Pulmonary artery endothelial cell (primary cell): ENCODE data around the gene CPNE6. TPM values are rescaled to one million over a fixed set of nuclear protein-coding genes. Genes with fewer than 3 reads are reported as not detected.

ENCODE experiments used
- DNase-seq: peaks from one replicate; pipeline ENCODE4 v3.0.0-alpha.2; 2011; ENCODE audit warnings: low read depth, low spot score
- total RNA-seq: library from RNA; depleted of rRNA; stranded (reverse); fragments of >200 nt; gene quantifications from 2 replicates; pipeline ENCODE4 v1.2.3, GENCODE V29; 2014

The CPNE6 gene
- total RNA-seq, 1 donor from 2014 or later, result not detected

DNA sequence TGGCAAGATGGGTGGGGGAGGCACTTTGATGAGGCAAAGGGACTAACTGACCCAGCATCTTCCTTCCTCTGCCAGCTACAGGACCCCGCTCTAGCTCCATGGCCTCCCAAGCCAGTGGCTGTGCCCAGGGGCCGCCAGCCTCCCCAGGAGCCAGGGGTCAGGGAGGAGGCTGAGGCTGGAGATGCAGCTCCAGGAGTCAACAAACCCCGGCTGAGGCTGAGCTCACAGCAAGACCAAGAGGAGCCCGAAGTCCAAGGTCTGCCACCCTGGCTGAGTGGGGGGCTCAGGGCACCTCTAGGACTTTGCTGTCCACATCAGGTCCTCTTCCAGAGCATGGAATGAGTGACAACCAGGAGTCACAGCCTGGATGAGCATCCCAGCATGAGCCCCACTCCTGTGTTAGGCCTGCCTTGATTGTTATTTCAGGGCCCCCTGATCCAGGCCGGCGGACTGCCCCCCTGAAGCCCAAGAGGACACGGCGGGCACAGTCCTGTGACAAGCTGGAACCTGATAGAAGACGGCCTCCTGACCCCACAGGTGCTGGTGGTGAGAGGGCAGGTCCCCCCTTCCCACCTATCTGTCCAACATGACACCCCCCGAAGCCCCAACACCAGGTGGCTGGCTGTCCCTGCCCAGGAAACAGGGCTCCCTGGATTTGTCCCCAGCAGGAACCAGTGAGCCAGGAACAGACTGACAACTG is 2.5 kb upstream of the CPNE6 start:
- no peak for DNase-seq

- no peak for DNase-seq
These were observed 2.0 kb upstream of the CPNE6 start for GRCh38 chr14:24069411-24069735.

- no peak for DNase-seq
These were observed 848 bp upstream of the CPNE6 start for GRCh38 chr14:24070285-24071143.

DNA sequence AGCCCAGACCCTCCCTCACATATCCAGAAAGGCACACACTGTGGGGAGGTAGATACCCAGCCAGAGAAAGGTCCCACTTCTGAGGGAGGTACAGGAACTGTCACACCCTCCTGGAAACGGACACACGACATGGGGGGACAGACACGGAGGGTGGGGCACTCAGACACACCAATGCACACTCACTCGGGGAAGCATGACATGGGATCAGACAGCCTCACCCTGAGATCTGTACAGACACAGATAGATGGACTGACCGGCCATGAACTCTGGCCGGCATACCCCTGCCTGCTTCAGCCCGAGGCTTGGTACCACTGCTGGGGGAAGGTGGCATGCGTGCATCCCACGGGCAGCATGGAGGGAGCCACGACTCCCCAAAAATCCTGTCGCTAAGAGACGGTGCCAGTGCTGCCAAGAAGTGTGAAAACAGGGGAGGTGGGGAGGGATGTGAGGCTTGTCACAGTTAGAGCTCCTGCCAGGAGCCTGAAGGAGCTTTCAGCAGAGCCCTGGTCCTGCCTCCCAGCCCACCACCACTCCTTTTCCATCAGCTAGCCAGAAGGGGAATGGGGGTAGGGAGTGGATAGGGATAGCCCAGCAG is 571 bp downstream of the CPNE6 start:
- DNase-seq, result no peak

DNA sequence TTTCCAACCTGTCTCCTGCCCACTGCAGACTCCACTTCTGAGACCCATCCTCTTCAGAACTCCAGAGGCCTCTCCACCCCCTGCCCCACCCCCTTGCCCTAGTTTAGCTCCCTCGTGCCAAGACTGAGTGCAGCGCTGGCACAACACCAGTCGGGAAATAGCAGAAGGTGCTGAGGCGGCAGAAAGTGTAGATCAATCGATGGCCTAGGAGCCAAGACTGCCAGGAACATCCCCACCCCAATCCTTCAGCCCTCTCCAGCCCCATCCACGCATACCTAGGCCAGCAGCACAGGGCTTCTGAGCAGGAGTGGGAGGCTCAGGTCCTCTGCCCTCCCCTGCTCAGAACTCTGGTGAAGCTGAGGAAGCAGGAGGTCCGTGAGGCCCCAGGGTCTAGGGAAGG is 1.1 kb downstream of the CPNE6 start:
- no peak for DNase-seq

DNA sequence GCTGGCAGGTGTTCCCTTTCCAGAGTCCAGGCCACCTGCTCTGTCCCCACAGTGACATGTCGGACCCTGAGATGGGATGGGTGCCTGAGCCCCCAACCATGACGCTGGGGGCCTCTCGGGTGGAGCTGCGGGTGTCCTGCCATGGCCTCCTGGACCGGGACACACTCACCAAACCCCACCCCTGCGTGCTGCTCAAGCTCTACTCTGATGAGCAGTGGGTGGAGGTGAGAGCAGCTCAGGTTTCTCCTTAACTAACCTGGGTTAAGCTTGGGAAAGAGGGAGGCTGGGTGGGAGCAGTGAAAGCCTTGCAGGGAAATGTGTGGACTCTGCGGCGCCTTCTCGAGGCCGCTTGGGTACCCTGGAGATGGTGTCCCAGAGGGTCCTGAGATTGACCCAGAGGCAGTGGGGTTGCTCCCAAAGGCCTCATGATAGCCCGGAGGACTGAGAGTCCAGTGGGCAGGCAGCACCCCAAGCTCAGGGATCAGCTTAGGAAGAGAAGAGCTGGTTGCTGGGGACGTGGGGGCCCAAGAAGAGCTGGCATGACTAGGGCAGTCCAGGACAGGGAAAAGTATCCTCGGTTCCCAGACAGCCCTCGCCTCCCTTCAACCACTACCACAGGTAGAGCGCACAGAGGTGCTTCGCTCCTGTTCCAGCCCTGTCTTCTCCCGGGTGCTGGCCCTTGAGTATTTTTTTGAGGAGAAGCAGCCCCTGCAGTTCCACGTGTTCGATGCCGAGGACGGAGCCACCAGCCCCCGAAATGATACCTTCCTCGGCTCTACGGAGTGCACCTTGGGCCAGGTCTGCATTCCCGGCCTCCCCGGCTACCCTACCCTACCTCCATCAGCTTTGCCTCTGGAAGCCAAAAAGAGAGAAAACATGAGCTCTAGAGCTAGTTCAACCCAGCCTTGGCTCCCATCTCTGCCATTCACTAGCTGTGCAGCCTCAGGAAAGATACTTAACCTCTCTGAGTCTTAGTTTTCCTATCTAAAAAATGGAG is 1.8 kb downstream of the CPNE6 start:
- DNase-seq, result no peak

DNA sequence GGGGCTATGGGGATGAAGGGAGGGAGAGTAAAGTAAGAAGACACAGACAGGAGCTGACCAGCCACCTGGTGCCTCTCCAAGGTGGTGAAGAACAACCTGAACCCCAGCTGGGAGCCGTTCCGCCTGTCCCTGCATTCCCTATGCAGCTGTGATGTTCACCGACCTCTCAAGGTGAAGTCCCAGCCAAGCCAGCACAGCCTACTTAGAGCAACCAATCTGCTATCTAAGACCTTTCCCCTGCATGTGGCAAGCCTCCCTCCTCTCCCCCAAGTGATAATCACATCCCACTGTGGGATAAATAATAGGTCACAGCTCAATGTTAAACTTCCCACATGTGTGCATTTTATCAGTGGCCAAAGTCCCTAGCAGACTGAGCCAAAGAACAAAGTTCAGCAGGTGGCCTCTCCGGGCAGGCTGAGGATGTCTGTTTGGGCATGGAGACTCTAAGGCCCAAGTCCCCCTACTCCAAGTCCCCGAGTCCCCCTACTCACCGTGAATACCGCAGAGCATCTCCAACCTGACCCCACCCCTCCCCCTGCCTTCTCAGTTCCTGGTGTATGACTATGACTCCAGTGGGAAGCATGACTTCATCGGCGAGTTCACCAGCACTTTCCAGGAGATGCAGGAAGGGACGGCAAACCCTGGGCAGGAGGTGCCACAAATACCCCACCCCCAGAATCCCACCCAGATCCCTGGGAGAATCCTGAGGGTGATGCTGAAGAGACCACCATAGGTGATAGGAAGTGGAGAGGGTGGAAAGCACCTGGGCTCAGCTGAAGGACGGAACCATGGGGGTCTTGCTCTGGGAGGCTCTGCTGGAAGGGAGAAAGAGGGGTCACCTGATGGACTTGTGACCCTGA is 3.5 kb downstream of the CPNE6 start:
- DNase-seq, result no peak

DNA sequence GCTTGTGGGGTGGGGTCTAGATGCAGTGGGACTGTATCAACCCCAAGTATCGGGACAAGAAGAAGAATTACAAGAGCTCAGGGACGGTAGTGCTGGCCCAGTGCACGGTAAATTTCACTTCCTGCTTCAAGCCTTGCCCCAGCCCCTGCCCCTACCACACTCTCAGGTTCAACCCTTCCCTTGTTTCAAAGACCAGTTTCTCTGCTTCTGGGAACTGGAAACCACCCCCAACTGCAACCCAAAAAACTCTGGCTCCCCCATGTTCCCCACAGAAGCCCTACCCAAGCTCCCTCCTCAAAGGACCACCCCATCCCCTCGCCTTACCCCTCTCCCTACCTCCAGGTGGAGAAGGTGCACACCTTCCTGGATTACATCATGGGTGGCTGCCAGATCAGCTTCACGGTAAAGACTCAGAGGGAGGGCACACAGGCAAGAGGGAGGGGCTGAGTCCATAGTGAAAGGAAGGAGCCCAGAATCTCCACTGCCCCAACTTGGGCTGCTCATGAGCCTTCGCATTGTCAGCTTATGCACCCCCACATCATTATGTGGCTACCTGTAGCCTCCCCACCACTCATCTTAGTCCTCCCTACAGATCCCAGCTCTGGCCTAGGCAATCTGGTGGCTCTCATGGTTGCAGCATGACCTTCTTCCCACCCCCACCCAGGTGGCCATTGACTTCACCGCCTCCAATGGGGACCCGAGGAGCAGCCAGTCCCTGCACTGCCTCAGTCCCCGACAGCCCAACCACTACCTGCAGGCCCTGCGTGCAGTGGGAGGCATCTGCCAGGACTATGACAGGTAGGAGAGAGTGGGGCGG is 4.3 kb downstream of the CPNE6 start:
- no peak for DNase-seq

- DNase-seq, result no peak
These were observed 4.9 kb downstream of the CPNE6 start for GRCh38 chr14:24076302-24076601.

DNA sequence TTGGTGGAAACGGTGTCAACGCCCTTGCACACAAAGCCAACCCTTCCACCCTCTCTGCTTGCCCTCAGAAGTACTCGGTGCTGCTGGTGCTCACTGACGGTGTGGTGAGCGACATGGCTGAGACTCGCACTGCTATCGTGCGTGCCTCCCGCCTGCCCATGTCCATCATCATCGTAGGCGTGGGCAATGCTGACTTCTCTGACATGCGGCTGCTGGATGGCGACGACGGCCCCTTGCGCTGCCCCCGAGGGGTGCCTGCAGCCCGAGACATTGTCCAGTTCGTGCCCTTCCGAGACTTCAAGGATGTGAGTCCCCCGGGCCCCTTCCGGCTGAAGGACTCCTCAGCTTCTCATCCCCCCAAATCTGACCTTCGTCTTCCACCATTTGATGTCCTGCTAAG is 5.7 kb downstream of the CPNE6 start:
- DNase-seq, result no peak

DNA sequence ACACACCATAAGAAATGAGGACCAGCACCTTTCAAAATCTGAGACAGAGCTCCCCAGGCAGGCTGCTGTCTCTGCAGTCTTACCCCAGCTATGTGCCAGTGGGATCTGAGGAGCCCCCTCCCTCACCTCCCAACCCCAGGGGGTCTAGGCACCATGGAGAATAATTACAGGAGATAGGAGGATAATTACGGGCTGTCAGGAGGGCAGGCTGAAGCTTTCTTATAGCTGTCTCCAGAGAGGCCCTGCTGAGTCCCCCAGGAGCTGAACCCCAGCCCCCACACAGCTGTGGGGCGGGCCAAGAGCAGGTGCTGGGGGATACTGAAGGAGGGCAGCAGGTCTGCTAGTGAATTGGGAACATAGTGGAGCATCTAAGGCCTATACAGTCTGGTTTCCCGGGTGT is 6.8 kb downstream of the CPNE6 start:
- no peak for DNase-seq

DNA sequence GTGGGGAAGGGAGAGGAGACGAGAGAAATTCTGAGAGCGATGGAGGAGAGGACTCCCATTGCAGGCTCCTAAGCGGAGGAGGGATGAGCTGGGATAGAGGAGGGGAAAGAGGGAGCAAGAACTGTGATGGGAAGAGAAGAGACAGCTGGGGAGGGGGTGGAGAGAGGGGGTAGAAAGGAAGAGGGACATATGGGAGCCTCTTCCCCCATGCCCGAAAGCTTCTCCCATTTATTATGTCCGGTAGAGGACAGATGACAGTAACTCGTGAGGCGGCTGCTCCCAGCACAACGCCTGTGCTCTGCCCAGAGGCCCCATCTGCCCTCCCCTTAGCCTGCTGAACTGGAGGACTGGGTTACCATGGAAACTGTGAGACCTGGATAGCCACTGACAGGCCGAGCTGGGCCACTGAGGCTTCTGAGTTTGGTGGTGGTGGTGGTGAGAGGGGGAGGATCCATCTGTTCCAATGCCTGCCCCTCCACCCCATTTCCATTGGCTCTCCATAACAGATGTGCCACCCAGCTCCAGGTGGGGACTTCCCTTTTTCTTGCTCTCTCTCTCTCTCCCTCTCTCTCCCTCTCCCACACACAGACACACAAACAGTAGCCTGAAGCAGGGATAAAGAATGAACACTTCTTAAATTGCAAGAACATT is 8.3 kb downstream of the CPNE6 start:
- DNase-seq, result no peak

DNA sequence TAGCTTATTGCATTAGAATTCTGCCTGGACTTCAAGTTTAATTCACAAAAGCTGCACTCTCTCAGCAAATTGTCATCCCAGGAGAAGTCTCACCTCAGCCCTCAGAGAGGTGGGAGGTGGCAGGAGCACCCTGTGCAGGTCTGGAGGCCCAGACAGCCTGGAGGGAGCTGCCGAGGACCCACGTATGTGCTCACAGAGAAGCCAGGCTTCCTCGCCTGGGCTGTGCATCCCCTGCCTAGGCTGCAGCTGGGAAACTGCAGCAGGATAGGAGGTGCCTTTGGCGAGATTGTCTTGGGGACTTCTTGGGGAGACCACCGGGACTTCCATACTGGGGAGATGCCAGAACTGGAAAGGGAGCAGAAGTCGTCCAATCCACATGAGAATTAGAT is 8.8 kb downstream of the CPNE6 start:
- no peak for DNase-seq

GRCh38 chr14:24080888-24081738 is 9.8 kb downstream of the CPNE6 start:
- no peak for DNase-seq

GRCh38 chr14:24081739-24082211 is 10.4 kb downstream of the CPNE6 start:
- no peak for DNase-seq

DNA sequence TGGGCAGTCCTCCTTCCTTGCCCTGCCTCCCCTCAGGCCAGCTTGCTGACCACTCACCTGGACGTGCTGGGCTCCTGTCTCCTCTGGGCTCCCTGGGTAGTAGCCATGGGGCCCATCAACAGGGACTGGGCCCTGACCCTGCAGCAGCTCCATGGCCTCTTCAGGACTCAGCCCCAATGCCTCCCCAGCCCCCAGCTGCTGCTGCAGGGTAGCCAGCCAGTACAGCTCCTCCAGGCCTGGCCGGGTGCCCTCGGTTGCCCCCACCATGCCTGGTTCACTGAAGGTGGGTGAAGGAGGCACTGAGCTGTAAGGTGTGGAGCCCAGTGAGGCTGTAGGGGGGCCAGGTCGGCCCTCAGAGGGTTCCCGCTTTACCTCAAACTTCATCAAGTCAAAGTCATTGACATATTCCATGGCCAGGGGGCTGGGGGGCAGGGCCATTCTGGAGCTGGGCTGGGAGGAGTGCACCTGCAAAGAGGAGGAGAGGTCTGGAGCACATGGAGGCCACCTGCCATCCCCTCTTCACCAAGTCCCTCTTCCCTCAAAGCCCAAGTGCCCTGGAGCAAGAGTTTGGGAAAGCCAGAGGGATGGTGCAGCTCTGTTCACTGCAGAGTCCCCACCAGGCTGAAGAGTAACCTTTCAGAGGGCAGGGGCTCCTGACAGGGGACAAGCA is 11.2 kb downstream of the CPNE6 start:
- DNase-seq, result no peak

DNA sequence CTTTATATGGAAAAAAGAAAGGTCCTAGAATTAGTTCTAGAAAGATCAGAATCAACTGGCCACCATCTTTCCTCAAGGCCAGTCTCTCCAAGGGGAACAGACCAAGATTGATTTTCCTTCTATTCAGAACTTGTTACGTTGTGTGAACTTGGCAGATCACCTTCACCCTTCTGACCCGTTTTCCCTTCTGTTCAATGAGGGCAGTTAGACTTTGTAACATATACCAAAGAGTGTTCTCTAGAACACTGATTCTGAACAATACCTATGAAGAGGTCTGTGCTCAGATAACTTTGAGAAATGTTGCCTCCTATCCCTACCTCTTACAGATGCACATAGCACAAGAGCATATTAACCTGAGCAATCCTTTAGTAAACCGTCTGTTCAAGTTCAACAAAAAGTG is 12.1 kb downstream of the CPNE6 start:
- no peak for DNase-seq

GRCh38 chr14:24084440-24084839 is 13.1 kb downstream of the CPNE6 start:
- no peak for DNase-seq
